Thoracic aorta (tissue), 2 donors: ENCODE data around the gene ZNF385D. TPM values are rescaled to one million over a fixed set of nuclear protein-coding genes. Genes with fewer than 3 reads are reported as not detected.

Source experiments
- ATAC-seq: fragments of 150-250 bp; one replicate; pipeline ENCODE4 v1.8.0; 2017; ENCODE audit warnings: low read depth; ENCODE audit not compliant: insufficient number of reproducible peaks, low FRiP score
- DNase-seq: peaks from one replicate; pipeline ENCODE4 v3.0.0-alpha.2; 2020; ENCODE audit warnings: low spot score
- H3K27ac ChIP-seq, 2 donors: fragments of 200-600 bp; sonication (generic); 1 replicate in 1 of 2; 2 replicates in 1 of 2; pipeline ENCODE4 v1.5.1; 2016; ENCODE audit warnings: mild to moderate bottlenecking in 2 of 2, moderate library complexity in 2 of 2
- H3K27me3 ChIP-seq: fragments of 200-600 bp; sonication (generic); replicated peaks from 2 replicates; pipeline ENCODE4 v1.6.0; 2016; ENCODE audit warnings: mild to moderate bottlenecking; ENCODE audit not compliant: insufficient read depth
- H3K36me3 ChIP-seq: fragments of 200-600 bp; sonication (generic); one replicate; pipeline ENCODE4 v1.5.1; 2016
- H3K4me1 ChIP-seq, 2 donors: fragments of 200-600 bp; sonication (generic); 1 replicate in 1 of 2; 2 replicates in 1 of 2; pipeline versions ENCODE4 v1.5.1 to v1.6.0; 2016; ENCODE audit warnings: low read depth in 2 of 2, mild to moderate bottlenecking in 1 of 2; ENCODE audit not compliant: control insufficient read depth in 1 of 2
- H3K4me3 ChIP-seq: fragments of 200-600 bp; sonication (generic); 2 replicates; pipeline ENCODE4 v1.5.1; 2016; ENCODE audit warnings: mild to moderate bottlenecking
- H3K9me3 ChIP-seq: fragments of 200-600 bp; sonication (generic); 2 replicates; pipeline ENCODE4 v1.5.1; 2016
- total RNA-seq, 2 donors: library from RNA; depleted of rRNA; stranded (reverse); fragments of >200 nt; gene quantifications; one replicate each; pipeline versions ENCODE4 v1.1.0 to v1.2.3, GENCODE V29; 2016
- TF ChIP-seq, protein P1 (sequence below): fragments of 200-600 bp; sonication (generic); IDR thresholded peaks from one replicate; pipeline ENCODE4 v1.5.1; 2019; ENCODE audit warnings: antibody characterized with exemption

Gene ZNF385D
- total RNA-seq, 2 donors from 2014 or later, result 15.8 to 81.3 TPM

DNA sequence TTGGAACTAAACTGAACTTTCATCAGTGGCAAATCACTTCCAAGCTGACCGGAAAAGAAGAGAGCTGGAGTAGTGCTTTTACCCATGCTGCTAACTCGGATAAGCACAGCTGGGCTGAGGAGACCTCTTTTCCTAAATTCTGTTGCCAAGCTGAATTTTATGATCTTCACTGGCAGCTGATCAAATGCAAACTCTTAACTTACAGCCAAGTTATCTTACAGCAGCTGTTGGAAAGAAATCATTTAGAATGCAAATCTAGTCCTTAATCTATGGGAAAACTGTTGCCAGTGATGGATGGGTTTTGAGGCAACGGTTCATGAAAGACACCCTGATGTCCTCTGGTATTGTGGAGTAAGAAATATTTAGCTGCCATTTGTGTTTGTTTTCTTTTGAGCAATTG is 216.5 kb downstream of the ZNF385D start:
- DNase-seq, result no peak
- Histone ChIP-seq H3K4me3 (no peak overlapping the region), H3K27ac (no peak overlapping the region), H3K9me3 (no peaks in the 10 kb centered on the region), H3K27me3 (no peaks in the 10 kb centered on the region), H3K4me1 (peaks cover 0 to 10% of the 10 kb centered on the region in 2 donors), H3K36me3 (no peaks in the 10 kb centered on the region)
- TF ChIP-seq, protein P1, sequence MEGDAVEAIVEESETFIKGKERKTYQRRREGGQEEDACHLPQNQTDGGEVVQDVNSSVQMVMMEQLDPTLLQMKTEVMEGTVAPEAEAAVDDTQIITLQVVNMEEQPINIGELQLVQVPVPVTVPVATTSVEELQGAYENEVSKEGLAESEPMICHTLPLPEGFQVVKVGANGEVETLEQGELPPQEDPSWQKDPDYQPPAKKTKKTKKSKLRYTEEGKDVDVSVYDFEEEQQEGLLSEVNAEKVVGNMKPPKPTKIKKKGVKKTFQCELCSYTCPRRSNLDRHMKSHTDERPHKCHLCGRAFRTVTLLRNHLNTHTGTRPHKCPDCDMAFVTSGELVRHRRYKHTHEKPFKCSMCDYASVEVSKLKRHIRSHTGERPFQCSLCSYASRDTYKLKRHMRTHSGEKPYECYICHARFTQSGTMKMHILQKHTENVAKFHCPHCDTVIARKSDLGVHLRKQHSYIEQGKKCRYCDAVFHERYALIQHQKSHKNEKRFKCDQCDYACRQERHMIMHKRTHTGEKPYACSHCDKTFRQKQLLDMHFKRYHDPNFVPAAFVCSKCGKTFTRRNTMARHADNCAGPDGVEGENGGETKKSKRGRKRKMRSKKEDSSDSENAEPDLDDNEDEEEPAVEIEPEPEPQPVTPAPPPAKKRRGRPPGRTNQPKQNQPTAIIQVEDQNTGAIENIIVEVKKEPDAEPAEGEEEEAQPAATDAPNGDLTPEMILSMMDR, result no peak
- ATAC-seq, result no peak

DNA sequence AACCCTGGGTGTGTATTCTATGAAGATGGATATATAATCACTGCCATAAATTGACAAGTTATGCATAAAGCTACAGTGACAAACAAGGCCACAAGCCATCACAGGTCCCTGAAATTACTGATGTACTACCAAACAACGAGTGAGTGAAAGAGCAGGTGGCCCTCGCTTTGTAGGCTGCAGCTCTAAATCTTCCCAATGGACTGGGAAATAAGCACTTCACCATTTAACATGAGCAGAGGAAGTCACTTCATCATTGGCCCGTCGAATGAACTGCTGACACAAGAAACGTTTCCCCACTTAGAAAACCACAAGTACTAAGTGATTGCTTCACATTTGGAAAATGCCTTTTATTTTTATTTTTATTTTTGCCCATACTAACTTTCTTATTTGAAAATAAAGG is 218.0 kb downstream of the ZNF385D start:
- Histone ChIP-seq H3K36me3 (no peaks in the 10 kb centered on the region), H3K27me3 (no peaks in the 10 kb centered on the region), H3K27ac (no peak overlapping the region), H3K4me1 (peaks cover 0 to 21% of the 10 kb centered on the region in 2 donors), H3K4me3 (no peak overlapping the region), H3K9me3 (no peaks in the 10 kb centered on the region)
- TF ChIP-seq, protein P1, result no peak
- ATAC-seq (no peak), DNase-seq (no peak)

DNA sequence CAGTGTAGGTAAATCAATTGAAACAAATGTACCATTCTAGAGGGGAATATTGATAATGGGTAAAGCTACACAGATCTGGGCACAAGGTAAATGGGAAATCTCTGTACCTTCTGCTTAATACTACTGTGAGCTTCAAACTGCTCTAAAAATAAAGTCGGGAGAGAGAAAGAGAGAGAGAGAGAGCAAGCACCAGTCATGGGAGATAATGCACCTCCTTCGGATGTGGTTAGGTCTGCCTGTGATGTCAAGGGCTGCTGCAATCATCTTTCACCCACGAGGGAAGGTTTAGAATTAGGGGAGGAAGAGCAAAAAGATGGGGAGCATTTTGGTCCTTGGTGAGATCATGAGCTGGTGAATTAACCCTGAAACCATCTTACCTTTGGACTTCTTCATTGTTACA is 219.1 kb downstream of the ZNF385D start:
- Histone ChIP-seq H3K4me1 (peaks cover 0 to 21% of the 10 kb centered on the region in 2 donors), H3K27me3 (no peaks in the 10 kb centered on the region), H3K27ac (no peak overlapping the region), H3K4me3 (no peak overlapping the region), H3K36me3 (no peaks in the 10 kb centered on the region), H3K9me3 (no peaks in the 10 kb centered on the region)
- TF ChIP-seq, protein P1, result no peak
- no peak for ATAC-seq
- DNase-seq, result no peak

DNA sequence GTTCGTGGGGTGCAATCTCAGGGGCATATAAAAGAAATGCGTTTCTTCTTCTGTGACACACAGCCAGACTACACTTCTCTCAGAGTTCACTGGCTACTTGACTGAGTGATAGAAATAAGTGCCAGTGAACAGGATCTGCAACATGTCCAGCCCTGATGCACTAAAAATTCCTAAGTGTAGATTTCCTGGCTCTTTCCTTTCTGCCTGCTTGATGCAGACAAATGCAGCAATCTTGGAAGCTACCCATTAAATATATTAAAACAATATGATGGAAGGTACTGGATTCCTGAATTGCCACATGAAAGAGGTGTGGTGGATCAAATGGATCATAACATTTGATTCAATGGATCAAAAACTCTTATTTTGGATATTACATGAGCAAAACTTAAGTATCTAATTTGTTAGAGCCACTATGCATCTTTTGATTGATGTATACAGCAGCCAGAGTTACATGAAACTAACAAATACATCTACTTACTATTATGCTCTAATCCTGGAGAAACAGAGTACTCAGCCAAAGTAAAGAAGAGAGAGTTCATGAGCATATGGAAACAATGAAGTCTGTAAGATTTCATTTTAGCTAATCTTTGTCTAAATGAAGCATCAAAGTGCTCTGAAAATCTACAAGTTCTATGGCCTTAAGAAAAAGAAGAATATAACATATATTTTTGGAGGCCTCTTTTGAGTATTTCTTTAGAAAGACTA is 222.6 kb downstream of the ZNF385D start:
- H3K9me3 ChIP-seq, result no peaks in the 10 kb centered on the region

DNA sequence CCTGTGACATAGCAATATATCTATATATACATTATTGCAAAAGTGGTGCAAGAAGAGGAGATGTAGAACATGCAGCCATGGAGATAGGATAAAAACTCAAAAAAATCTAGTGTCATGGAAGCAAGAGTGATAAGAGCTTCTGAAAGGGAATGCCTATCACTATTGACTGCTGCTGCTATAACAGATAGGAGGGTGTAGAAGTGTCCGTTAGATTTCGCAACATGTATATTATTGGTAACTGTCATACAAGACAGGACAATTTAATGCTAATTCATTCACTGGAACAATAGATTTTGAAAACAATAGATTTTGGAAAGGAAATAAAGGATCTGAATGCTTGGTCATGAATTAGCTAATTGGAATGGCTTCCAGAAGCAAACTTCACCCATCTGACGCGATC is 224.5 kb downstream of the ZNF385D start:
- Histone ChIP-seq H3K4me1 (peaks cover 0 to 10% of the 10 kb centered on the region in 2 donors), H3K27me3 (no peaks in the 10 kb centered on the region), H3K4me3 (no peak overlapping the region), H3K36me3 (no peaks in the 10 kb centered on the region), H3K9me3 (no peaks in the 10 kb centered on the region), H3K27ac (no peak overlapping the region)
- ATAC-seq, result no peak
- DNase-seq, result no peak
- TF ChIP-seq, protein P1, result no peak

More for the DNA sequence above, 222.6 kb downstream of the ZNF385D start:
- DNase-seq (no peak), ATAC-seq (no peak)
- no peaks in the 10 kb centered on the region for H3K27me3 ChIP-seq
- H3K27ac ChIP-seq, result no peak overlapping the region
- H3K4me1 ChIP-seq, result peaks cover 0 to 10% of the 10 kb centered on the region in 2 donors
- TF ChIP-seq, protein P1, result no peak
- H3K4me3 ChIP-seq, result no peak overlapping the region
- no peaks in the 10 kb centered on the region for H3K36me3 ChIP-seq
